Panc1 (cell line): ENCODE measurements around the gene UBE2E2.

Experiments
- CTCF ChIP-seq: fragments of 450-650 bp; IDR thresholded peaks from 2 replicates; pipeline ENCODE4 v1.5.1; 2017; ENCODE audit warnings: mild to moderate bottlenecking
- POLR2AphosphoS5 ChIP-seq: IDR thresholded peaks from 2 replicates; pipeline ENCODE4 v1.6.1; 2012; ENCODE audit warnings: mild to moderate bottlenecking, low read depth, low read length, moderate library complexity

GRCh38 chr3:23624305-23624704 is 421.2 kb downstream of the UBE2E2 start:
- TF ChIP-seq CTCF (no peak), POLR2AphosphoS5 (no peak)
